GM12875 (cell line): ENCODE measurements around the gene KIF3C.

Experiments used
- H3K4me3 ChIP-seq: one replicate; pipeline ENCODE4 v1.5.1; 2011; ENCODE audit warnings: low read depth, low read length, control low read depth
- TF ChIP-seq, protein P1 (sequence below): IDR thresholded peaks from 2 replicates; pipeline ENCODE4 v1.5.1; 2011; ENCODE audit warnings: low read depth, mild to moderate bottlenecking, control low read depth, inconsistent platforms, low read length, moderate library complexity, borderline replicate concordance; ENCODE audit not compliant: insufficient read depth

KIF3C gene

DNA sequence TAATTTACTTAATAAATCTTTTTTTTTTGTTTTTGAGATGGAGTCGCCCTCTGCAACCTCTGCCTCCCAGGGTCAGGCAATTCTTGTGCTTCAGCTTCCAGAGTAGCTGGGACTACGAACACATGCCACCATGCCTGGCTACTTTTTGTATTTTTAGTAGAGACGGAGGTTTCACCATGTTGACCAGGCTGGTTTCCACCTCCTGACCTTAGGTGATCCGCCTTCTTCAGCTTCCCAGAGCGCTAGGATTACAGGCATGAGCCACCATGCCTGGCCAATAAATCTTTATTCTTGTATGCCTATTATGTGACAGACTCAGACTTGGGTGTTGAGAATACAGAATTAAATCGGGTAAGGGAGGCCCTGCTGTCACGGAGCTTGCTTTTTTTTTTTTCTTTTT is 87.3 kb downstream of the KIF3C start:
- H3K4me3 ChIP-seq = no peak overlapping the region
- TF ChIP-seq, protein P1, sequence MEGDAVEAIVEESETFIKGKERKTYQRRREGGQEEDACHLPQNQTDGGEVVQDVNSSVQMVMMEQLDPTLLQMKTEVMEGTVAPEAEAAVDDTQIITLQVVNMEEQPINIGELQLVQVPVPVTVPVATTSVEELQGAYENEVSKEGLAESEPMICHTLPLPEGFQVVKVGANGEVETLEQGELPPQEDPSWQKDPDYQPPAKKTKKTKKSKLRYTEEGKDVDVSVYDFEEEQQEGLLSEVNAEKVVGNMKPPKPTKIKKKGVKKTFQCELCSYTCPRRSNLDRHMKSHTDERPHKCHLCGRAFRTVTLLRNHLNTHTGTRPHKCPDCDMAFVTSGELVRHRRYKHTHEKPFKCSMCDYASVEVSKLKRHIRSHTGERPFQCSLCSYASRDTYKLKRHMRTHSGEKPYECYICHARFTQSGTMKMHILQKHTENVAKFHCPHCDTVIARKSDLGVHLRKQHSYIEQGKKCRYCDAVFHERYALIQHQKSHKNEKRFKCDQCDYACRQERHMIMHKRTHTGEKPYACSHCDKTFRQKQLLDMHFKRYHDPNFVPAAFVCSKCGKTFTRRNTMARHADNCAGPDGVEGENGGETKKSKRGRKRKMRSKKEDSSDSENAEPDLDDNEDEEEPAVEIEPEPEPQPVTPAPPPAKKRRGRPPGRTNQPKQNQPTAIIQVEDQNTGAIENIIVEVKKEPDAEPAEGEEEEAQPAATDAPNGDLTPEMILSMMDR = no peak

DNA sequence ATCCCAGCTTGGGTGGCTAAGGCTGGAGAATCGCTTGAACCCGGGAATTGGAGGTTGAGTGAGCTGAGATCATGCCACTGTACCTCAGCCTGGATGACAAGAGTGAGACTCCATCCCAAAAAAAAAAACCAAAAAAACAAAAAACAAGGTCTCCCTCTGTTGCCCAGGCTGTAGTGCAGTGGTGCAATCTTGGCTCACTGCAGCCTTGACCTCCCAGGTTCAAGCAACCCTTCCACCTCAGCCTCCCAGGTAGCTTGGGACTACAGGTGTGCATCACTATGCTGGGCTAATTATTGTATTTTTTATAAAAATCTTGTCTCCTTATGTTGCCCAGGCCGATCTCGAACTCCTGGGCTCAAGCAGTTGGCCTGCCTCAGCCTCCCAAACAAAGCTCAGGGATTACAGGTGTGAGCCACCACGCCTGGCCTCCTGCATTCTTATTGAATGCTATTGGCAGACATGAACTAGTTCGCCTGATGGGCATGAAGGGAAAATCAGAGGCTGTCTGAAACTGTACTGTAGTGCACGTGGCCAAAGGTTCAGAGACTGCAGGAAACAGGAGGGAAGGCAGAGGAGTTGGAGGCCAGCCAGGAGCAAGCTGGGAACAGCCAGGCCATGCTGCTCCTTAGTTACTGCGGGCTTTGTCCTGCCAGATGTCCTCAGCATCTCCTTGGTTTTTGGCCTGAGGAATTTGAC is 88.0 kb downstream of the KIF3C start:
- no peak overlapping the region for H3K4me3 ChIP-seq

DNA sequence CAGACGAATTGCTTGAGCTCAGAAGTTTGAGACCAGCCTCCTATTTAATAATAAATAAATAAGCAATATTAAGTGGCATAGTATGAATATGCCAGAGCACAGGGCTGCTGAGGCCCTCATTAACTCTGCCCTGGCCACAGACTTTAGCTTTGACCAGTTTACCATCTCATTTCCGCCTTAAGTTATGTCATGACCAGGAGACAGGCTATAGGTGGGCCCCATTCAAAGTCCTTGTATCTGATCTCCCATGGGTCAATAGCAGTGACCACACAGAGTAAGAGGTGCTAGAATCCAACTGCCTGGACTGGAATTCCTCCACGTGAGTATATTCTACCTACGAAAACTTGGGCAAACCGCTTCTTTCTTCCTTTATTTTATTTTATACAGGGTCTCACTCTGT is 90.6 kb downstream of the KIF3C start:
- TF ChIP-seq, protein P1 = no peak
- H3K4me3 ChIP-seq = no peak overlapping the region

More for the DNA sequence above, 88.0 kb downstream of the KIF3C start:
- TF ChIP-seq, protein P1 = no peak

DNA sequence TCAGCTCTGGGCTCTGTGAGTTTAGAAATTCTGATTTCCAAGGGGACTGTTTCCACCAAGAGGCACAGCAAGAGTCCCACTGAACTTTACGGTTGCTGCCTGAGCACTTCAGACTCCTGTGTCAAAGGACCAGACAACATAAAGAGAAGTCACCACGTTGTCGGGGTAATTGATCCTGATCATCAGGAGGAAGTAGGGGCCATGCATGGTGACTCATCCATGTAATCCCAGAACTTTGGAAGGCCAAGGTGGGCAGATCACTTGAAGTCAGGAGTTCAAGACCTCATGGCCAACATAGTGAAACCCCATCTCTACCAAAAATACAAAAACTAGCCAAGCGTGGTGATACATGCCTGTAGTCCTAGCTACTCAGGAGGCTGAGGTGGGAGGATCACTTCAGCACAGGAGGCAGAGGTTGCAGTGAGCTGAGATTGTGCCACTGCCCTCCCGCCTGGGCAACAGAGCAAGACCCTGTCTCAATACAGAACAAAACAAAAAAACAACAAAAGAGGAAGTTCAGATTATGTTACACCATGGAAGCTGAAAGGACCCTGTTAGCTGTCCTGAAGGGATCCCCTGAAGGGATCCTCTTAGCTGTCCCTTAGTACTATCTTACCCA is 94.6 kb downstream of the KIF3C start:
- TF ChIP-seq, protein P1 = no peak

DNA sequence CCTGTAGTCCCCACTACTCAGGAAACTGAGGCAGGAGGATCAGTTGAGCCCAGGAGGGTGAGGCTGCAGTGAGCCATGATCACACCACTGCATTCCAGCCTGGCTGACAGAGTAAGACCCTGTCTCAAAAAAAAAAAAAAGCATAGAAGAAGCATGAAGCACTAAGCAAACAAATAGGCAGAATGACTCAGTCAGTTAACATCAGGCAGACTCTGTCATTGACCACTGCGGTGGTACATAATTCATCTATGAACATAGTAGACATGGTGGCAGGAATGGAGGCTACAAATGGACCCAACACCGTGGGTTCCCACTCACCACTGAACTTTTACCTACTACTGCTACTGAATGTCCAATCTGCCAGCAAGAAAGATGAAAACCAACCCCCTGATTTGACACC is 96.4 kb downstream of the KIF3C start:
- no peak overlapping the region for H3K4me3 ChIP-seq
- TF ChIP-seq, protein P1 = no peak

More for the DNA sequence above, 94.6 kb downstream of the KIF3C start:
- no peak overlapping the region for H3K4me3 ChIP-seq

DNA sequence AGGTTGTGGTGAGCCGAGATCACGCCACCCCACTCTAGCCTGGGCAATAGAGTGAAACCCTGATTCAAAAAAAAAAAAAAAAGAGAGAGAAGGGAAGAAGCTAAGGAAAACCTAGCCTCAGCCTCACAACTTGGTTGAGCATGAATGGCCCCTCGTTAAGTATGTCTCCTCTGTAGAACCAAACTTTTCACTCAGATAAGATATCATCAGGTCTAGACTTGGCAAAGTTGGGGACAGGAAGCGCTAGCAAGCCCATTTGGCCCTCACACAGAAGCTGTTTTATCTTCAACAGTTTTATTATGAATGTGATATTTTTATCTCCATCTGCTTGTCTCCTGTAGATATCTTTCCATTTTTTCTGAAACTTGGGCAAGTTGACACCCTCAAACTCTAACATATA is 100.5 kb downstream of the KIF3C start:
- no peak overlapping the region for H3K4me3 ChIP-seq
- TF ChIP-seq, protein P1 = no peak
